PFSK-1 (cell line): Measurements from ENCODE around the gene SMYD1.

ENCODE experiments used
- FOXP2 ChIP-seq: optimal IDR thresholded peaks from 2 replicates; pipeline ENCODE3; 2011; ENCODE audit warnings: borderline replicate concordance, control low read depth, inconsistent platforms; ENCODE audit not compliant: insufficient read depth; ENCODE audit errors: extremely low read length, extremely low read depth
- POLR2AphosphoS5 ChIP-seq: IDR thresholded peaks from 2 replicates; pipeline ENCODE4 v1.6.1; 2012; ENCODE audit warnings: low read depth, mild to moderate bottlenecking, control low read depth, low read length, moderate library complexity
- SIN3A ChIP-seq: IDR thresholded peaks from 2 replicates; pipeline ENCODE4 v1.6.1; 2012; ENCODE audit warnings: mild to moderate bottlenecking, low read length, moderate library complexity, borderline replicate concordance; ENCODE audit not compliant: insufficient read depth
- TAF1 ChIP-seq: IDR thresholded peaks from 2 replicates; pipeline ENCODE4 v1.6.1; 2012; ENCODE audit warnings: low read length, control low read depth, borderline replicate concordance; ENCODE audit not compliant: insufficient read depth
- TF ChIP-seq, protein P1 (sequence below), 2 experiments: IDR thresholded peaks; 2 replicates each; pipeline versions ENCODE4 v1.6.1 to v1.8.0; 2011 to 2012; ENCODE audit warnings: low read depth in 2 of 2, low read length in 2 of 2, control low read depth in 1 of 2, inconsistent platforms in 1 of 2, mild to moderate bottlenecking in 1 of 2, moderate library complexity in 1 of 2; ENCODE audit not compliant: insufficient read depth in 1 of 2

The SMYD1 gene

DNA sequence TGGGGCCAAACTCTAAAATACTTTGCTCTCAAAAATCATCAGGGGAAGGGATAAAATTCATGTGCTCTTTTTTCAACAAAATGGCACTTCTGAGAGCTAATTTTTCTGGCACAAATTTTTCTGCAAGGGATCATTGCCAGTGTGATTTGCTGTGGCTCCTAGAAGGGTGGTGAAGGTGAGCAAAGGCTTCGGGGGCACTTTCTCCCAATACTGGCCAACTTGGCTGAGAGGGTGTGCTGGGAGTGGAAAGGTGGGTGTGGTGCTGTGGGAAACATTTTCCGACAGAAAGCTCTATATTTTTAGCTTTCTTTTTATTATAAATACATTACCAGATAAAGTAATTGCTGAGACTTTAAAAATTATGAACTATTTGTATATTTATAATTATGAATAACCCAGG, 419 bp downstream of the SMYD1 start:
- TF ChIP-seq TAF1, result no peak
- TF ChIP-seq FOXP2, result no peak
- TF ChIP-seq POLR2AphosphoS5, result no peak
- TF ChIP-seq SIN3A, result no peak
- TF ChIP-seq, protein P1, sequence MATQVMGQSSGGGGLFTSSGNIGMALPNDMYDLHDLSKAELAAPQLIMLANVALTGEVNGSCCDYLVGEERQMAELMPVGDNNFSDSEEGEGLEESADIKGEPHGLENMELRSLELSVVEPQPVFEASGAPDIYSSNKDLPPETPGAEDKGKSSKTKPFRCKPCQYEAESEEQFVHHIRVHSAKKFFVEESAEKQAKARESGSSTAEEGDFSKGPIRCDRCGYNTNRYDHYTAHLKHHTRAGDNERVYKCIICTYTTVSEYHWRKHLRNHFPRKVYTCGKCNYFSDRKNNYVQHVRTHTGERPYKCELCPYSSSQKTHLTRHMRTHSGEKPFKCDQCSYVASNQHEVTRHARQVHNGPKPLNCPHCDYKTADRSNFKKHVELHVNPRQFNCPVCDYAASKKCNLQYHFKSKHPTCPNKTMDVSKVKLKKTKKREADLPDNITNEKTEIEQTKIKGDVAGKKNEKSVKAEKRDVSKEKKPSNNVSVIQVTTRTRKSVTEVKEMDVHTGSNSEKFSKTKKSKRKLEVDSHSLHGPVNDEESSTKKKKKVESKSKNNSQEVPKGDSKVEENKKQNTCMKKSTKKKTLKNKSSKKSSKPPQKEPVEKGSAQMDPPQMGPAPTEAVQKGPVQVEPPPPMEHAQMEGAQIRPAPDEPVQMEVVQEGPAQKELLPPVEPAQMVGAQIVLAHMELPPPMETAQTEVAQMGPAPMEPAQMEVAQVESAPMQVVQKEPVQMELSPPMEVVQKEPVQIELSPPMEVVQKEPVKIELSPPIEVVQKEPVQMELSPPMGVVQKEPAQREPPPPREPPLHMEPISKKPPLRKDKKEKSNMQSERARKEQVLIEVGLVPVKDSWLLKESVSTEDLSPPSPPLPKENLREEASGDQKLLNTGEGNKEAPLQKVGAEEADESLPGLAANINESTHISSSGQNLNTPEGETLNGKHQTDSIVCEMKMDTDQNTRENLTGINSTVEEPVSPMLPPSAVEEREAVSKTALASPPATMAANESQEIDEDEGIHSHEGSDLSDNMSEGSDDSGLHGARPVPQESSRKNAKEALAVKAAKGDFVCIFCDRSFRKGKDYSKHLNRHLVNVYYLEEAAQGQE (IDR thresholded peaks at IDR 0.05; ENCODE audit: insufficient read depth in 1 of 2, low read depth in 2 of 2, low read length in 2 of 2), result no peak

DNA sequence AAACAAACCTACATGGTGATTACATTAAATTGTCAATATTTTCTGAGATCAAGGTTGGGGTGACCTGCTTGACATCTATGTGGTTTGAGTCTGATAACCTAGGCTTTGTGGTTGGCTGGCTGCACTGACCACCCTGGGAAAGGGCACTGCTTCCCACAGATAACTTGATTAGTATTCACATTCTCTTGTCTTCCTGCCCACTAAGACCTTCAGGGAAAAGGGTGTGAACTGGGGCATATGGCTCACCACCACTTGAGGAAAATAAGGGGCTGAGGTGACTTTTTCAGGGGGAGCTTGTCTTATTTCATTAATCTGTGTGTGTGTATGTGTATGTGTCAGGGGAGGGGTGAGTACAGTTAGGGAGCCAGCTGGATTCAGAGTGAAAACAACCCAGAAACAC, 1.5 kb downstream of the SMYD1 start:
- TF ChIP-seq SIN3A (no peak), POLR2AphosphoS5 (no peak), TAF1 (no peak), FOXP2 (no peak)
- TF ChIP-seq, protein P1 (IDR thresholded peaks at IDR 0.05; ENCODE audit: insufficient read depth in 1 of 2, low read depth in 2 of 2, low read length in 2 of 2), result no peak

DNA sequence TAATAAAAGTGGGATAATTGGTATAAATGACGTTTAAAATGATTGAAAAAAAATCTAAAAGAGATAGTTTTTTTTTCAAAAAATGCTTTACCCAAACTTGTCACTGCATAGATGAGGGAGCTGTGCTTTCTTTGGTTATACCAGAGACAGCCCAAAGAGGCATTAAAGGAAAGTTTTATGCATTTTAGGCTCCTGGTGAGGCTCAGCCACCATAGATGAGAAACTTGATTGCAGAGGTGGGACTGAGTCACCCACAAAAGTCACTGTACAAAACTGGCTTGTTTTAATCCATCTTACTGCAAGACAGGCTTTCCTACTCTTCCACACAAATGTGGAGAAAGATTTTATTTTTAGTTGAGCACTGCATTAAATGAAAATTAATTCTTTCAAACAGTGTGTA, 2.4 kb downstream of the SMYD1 start:
- TF ChIP-seq, protein P1 (IDR thresholded peaks at IDR 0.05; ENCODE audit: insufficient read depth in 1 of 2, low read depth in 2 of 2, low read length in 2 of 2), result no peak
- TF ChIP-seq TAF1 (no peak), POLR2AphosphoS5 (no peak), SIN3A (no peak), FOXP2 (no peak)

DNA sequence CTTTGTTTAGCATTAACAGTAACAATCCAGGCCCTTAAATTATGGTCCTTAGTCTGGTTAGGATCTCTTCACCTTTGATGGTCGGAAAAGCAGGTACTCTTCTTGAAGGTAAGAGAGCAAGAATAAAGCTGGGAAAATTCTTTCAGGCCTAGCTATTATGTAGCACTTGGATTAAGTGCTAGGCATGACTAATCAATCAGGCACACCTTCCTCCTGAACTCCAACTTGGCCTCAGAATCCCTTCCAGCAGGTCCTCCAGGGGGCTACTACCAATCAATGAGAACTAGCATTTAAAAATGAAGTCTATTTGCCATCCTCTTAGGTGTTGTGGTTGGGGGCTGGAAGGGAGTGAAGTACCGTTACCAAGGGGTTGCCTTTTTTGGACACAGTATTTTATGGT, 3.7 kb downstream of the SMYD1 start:
- TF ChIP-seq, protein P1 (IDR thresholded peaks at IDR 0.05; ENCODE audit: insufficient read depth in 1 of 2, low read depth in 2 of 2, low read length in 2 of 2), result no peak
- TF ChIP-seq POLR2AphosphoS5, result no peak
- no peak for TF ChIP-seq TAF1
- TF ChIP-seq SIN3A, result no peak
- TF ChIP-seq FOXP2, result no peak

DNA sequence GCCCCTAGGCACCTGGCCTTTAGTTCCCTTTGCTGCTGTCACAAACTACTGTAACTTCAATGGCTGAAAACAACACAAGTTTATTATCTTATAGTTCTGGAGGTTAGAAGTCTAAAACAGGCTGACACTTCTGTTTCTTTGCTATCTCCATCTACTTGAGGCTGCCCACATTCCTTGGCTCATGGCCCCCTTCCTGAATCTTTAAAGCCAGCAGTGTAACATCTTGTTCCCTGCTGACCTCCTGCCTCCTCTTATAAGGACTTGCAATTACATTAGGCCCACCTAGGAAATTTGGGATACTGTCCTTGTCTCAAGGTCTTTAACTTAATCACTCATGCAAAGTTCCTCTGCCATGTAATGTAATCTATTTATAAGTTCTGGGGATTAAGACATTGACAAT, 6.5 kb downstream of the SMYD1 start:
- TF ChIP-seq FOXP2 (no peak), SIN3A (no peak), POLR2AphosphoS5 (no peak), TAF1 (no peak)
- TF ChIP-seq, protein P1 (IDR thresholded peaks at IDR 0.05; ENCODE audit: insufficient read depth in 1 of 2, low read depth in 2 of 2, low read length in 2 of 2), result no peak
